ELF-1 (cell line): ENCODE measurements around the gene SYCE1L.
"Not testable (repeated sequence)": the region's sequence is repeated elsewhere in the genome, so short reads cannot be mapped to it uniquely, and the experiment has no call there.

Experiments used
- DNase-seq: peaks from one replicate; pipeline ENCODE4 v3.0.0-alpha.2; 2016; ENCODE audit warnings: low read depth, low spot score

Gene SYCE1L, protein sequence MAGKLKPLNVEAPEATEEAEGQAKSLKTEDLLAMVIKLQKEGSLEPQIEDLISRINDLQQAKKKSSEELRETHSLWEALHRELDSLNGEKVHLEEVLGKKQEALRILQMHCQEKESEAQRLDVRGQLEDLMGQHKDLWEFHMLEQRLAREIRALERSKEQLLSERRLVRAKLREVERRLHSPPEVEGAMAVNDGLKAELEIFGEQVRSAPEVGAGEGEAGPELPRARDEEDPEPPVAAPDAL

GRCh38 chr16:77199211-77199610 is at the start of gene SYCE1L:
TSS of gene SYCE1L (plus strand) at chr16:77199408. CDS start at chr16:77199452, 44 bp downstream.
- no peak for DNase-seq

DNA sequence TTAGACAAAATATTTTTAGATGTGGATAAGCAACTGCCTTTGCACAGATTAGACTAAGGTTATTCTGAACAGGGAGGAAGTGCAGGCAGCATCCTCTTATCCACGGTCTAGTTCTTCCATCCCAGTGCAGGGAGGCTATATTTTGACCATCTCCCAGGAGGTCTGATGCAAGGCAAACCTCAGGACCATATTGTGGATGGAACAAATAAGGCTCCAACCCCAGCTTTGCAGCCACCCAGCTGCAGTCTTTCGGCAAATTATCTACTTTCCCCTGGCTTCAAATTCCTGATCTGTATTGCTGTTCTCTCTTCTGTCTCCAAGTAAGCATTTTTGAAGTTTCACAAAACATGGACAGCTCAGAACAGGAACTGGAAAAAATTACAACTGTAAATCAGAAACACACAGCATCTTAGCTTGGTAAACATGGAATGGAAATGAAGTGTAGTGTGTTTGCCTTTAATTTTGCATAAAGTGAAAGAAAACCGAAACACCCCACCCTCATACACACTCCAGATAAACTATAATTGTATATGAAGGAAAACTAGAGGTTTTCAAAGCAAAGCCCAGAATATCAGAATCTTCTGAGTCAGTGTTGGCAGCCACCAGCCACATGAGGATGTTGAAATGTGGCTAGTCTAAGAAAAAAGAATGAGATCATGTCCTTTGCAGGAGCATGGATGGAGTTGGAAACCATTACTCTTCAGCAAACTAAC is 41.7 kb upstream of the SYCE1L start:
- no peak for DNase-seq

- DNase-seq = no peak
These were observed 40.9 kb upstream of the SYCE1L start for GRCh38 chr16:77158293-77158692.

GRCh38 chr16:77165006-77165405 is 34.2 kb upstream of the SYCE1L start:
- no peak for DNase-seq

- not testable (repeated sequence) for DNase-seq
These were observed 33.5 kb upstream of the SYCE1L start for GRCh38 chr16:77165536-77166236.

GRCh38 chr16:77166726-77167125 is 32.5 kb upstream of the SYCE1L start:
- DNase-seq = no peak

GRCh38 chr16:77168901-77169300 is 30.3 kb upstream of the SYCE1L start:
- no peak for DNase-seq

DNA sequence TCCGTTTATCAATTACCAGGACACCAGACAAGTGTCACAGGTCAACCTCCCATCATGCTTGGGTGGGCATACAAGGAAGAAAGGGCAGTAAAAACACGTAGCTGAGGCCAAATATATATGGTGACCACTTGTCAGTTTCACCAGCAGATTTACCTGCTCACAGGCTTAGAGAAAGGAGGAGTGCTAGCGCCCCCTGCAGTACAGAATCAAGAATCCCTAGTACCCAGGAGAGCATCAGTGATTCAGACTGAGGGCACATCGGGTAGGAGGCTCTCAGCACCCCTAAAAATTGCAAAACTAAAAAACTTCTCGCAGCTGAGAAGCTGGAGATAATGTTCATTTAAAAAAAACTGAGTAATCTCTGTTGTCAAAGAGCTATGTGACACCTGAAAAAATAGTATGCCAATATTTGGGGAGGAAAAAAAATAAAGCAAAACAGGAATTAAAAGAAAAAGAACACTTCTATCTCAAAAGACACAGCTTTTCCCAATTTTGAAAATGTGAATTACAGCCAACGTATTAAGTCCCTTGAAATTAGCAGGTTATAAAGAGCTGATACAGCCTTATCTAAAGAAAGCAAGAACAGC is 29.5 kb upstream of the SYCE1L start:
- DNase-seq = peak; percentile 42

DNA sequence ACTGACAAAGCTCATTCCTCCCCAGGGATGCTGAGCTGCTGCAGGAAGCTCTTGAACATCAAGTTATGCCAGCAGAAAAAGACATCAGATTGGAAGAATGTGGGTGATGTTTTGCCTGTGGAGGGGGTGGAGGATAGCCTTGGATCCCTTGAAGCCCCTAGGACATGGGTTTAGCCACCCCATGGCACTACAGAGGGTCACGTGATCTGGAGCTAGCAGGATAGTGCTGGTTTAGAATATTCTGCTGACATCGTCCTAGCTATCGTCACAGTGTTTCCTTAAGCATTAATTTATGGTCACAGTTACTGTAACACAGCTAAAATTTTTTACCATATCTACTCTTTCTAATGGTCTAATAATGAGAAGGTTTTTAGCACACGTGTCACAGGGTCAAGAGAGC is 28.4 kb upstream of the SYCE1L start:
- no peak for DNase-seq

GRCh38 chr16:77171745-77172635 is 27.2 kb upstream of the SYCE1L start:
- peak; percentile 18 for DNase-seq

DNA sequence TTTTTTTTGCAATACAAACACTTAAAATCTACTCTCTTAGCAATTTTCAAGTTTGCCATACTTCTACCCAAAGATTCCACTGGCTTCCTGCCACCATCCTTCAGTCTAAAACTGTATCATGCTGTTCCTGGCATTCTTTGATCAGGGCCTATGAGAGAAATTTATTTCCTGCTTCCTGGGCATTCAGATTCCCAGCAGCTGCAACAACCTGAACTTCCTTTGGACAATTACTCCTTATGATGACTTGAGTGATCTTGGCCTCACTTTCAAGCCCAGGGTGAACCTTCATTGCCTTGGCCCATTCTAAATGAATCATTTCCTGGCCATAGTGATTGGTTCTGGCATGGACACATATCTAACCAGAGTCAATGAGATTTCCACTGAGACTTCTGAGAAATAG is 26.3 kb upstream of the SYCE1L start:
- DNase-seq = no peak

- no peak for DNase-seq
These were observed 16.1 kb upstream of the SYCE1L start for GRCh38 chr16:77183137-77183536.

DNA sequence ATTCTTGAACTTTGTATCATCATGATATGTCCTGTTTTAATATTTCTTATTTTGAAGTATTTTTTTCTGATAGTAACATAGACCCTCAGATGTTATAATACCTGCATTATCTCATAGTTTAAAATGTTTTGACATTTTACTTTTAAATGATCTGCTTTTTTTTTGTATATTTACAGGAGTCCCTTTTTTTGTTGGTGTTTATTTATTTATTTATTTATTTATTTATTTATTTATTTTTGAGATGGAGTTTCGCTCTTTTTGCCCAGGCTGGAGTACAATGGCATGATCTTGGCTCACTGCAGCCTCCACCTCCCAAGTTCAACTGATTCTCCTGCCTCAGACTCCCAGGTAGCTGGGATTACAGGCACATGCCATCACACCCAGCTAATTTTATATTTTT is 12.9 kb upstream of the SYCE1L start:
- not testable (repeated sequence) for DNase-seq

DNA sequence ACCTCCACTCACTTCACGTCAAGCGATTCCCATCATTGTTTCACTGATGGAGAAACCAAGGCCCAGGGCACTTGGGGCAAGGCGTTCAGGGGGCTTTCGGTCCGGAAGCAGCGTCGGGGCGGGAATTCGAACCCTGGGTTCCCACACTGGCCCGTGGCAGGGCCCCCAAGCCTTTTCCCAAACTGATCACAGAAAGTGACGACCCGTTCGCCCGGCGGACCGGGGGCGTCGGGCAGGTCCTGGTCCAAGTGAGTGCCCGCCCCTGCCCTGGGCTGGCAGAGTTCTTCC is 9.1 kb upstream of the SYCE1L start:
- DNase-seq = no peak

- DNase-seq = peak; percentile 100
These were observed 8.5 kb upstream of the SYCE1L start, which contains the start of gene MON1B for GRCh38 chr16:77190478-77191258. TSS of gene MON1B (plus strand) at chr16:77191190. CDS start at chr16:77191486, 296 bp downstream.

- DNase-seq = no peak
These were observed 7.8 kb upstream of the SYCE1L start for GRCh38 chr16:77191259-77191969.

GRCh38 chr16:77193377-77193776 is 5.8 kb upstream of the SYCE1L start:
- no peak for DNase-seq

DNA sequence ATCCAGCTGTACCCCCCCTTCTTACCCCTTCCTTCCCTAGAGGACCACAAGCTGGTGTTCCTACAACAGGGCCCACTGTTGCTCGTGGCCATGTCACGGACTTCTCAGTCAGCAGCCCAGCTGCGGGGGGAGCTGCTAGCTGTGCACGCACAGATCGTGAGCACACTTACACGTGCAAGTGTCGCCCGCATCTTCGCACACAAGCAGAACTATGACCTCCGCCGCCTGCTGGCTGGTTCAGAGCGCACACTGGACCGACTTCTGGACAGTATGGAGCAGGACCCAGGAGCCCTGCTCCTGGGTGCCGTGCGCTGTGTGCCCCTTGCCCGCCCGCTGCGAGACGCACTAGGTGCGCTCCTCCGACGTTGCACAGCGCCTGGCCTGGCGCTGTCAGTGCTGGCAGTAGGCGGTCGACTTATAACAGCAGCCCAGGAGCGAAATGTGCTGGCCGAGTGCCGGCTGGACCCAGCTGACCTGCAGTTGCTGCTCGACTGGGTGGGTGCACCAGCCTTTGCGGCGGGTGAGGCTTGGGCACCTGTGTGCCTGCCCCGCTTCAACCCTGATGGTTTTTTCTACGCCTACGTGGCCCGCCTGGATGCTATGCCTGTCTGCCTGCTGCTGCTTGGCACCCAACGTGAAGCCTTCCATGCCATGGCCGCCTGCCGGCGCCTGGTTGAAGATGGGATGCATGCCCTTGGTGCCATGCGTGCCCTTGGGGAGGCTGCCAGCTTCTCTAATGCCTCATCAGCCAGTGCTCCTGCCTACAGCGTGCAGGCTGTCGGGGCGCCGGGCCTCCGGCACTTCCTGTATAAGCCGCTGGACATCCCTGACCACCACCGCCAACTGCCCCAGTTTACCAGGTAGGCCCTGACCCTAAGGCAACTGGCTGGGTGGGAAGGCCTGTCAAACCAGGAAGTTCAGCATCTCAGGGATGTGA is 4.6 kb upstream of the SYCE1L start:
- DNase-seq = no peak

DNA sequence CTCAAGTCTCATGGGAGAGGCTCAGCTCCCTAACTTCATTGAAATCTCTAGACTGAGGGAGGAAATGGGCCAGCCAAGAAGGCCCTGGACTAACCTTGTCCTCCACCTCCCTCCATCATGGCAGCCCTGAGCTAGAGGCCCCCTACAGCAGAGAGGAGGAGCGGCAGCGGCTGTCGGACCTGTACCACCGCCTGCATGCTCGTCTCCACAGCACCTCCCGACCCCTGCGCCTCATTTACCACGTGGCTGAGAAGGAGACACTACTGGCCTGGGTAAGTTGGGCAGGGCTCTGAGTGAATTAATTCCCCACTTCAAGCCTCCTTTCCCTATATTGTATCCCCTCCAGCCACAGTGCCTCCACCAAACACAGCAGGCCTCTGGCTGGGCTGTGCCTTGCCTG is 3.8 kb upstream of the SYCE1L start:
- DNase-seq = no peak
